Measurements from ENCODE around the gene RPL13A. TPM values are rescaled to one million over a fixed set of nuclear protein-coding genes. Genes with fewer than 3 reads are reported as not detected.

RPL13A gene
- total and polyA plus RNA-seq, 2 of the 13 experiments (the other 11 are each of a cell fraction or from before 2014, with no cell fraction given) = 2,601 to 3,407 TPM

GRCh38 chr19:49487277-49488045 lies at the start of gene RPL13A (continued):
- 0 out of 2 replicates have a peak, but pooled peaks have one; percentile 30 for TF ChIP-seq ZSCAN12 (CRISPR knock-in tag; IDR thresholded peaks at IDR 0.05)
- TF ChIP-seq ZMAT3 (CRISPR knock-in tag; conservative IDR thresholded peaks at IDR 0.05) = peak; percentile 83
- TF ChIP-seq DMAP1 (CRISPR knock-in tag; IDR thresholded peaks at IDR 0.05) = peak; percentile 97
- no peak for TF ChIP-seq ZNF496 (CRISPR knock-in tag; IDR thresholded peaks at IDR 0.05; ENCODE audit: insufficient replicate concordance)
- TF ChIP-seq PAX8 (CRISPR knock-in tag; IDR thresholded peaks at IDR 0.05; ENCODE audit: borderline replicate concordance) = no peak
- TF ChIP-seq REXO4 (CRISPR knock-in tag; IDR thresholded peaks at IDR 0.05; ENCODE audit: borderline replicate concordance) = 0 out of 2 replicates have a peak, but pooled peaks have one; percentile 50
- TF ChIP-seq ZNF207 (IDR thresholded peaks at IDR 0.05; ENCODE audit: borderline replicate concordance) = no peak
- TF ChIP-seq ZNF232 (CRISPR knock-in tag; IDR thresholded peaks at IDR 0.05; ENCODE audit: borderline replicate concordance) = peak; percentile 81; the same call in 1 of the 2 replicates
- TF ChIP-seq AGO2 (optimal IDR thresholded peaks at IDR 0.05; ENCODE audit: low read depth, low read length) = peak; percentile 93
- TF ChIP-seq POLR2G (IDR thresholded peaks at IDR 0.05; ENCODE audit: low read depth, low read length) = peak; percentile 100
- no peak for TF ChIP-seq ZNF562 (CRISPR knock-in tag; IDR thresholded peaks at IDR 0.05; ENCODE audit: borderline replicate concordance)
- no peak for TF ChIP-seq RNF2 (conservative IDR thresholded peaks at IDR 0.05; ENCODE audit: low read depth)
- no peak for TF ChIP-seq ZNF570 (CRISPR knock-in tag; IDR thresholded peaks at IDR 0.05; ENCODE audit: borderline replicate concordance)
- TF ChIP-seq ZC3H4 (CRISPR knock-in tag; IDR thresholded peaks at IDR 0.05; ENCODE audit: borderline replicate concordance) = no peak
- peak; percentile 92 for TF ChIP-seq KAT8 (CRISPR knock-in tag; IDR thresholded peaks at IDR 0.05)
- no peak for TF ChIP-seq ZNF766 (CRISPR knock-in tag; IDR thresholded peaks at IDR 0.05; ENCODE audit: borderline replicate concordance)
- no peak for TF ChIP-seq SIX1 (CRISPR knock-in tag; IDR thresholded peaks at IDR 0.05; ENCODE audit: borderline replicate concordance)
- TF ChIP-seq ZNF235 (CRISPR knock-in tag; IDR thresholded peaks at IDR 0.05; ENCODE audit: borderline replicate concordance) = no peak
- 0 out of 2 replicates have a peak, but pooled peaks have one; percentile 39 for TF ChIP-seq ZBTB8A (CRISPR knock-in tag; IDR thresholded peaks at IDR 0.05; ENCODE audit: borderline replicate concordance, low read depth)
- peak; percentile 85 for TF ChIP-seq MXD3 (CRISPR knock-in tag; IDR thresholded peaks at IDR 0.05)
- 0 out of 2 replicates have a peak, but pooled peaks have one; percentile 61 for TF ChIP-seq ZNF142 (CRISPR knock-in tag; IDR thresholded peaks at IDR 0.05)
- no peak for TF ChIP-seq FOXP4 (CRISPR knock-in tag; IDR thresholded peaks at IDR 0.05)

Measured in HepG2 (cell line).